Thyroid gland (tissue), 4 donors: ENCODE measurements around the gene CHRND.

ENCODE experiments used
- POLR2A ChIP-seq, 2 donors: fragments of 450-650 bp; IDR thresholded peaks; one replicate each; pipeline ENCODE4 v1.6.1; 2017; ENCODE audit warnings: antibody characterized with exemption in 2 of 2, mild to moderate bottlenecking in 2 of 2, moderate library complexity in 1 of 2
- TF ChIP-seq, protein P1 (sequence below), 6 experiments: fragments of 200-600 bp in 3 of 6; fragments of 450-650 bp in 3 of 6; sonication (generic) in 3 of 6; IDR thresholded peaks; one replicate each; pipeline ENCODE4 v1.5.1; 2016 to 2019; ENCODE audit warnings: antibody characterized with exemption in 6 of 6, mild to moderate bottlenecking in 2 of 6, inconsistent platforms in 1 of 6, moderate library complexity in 1 of 6

DNA sequence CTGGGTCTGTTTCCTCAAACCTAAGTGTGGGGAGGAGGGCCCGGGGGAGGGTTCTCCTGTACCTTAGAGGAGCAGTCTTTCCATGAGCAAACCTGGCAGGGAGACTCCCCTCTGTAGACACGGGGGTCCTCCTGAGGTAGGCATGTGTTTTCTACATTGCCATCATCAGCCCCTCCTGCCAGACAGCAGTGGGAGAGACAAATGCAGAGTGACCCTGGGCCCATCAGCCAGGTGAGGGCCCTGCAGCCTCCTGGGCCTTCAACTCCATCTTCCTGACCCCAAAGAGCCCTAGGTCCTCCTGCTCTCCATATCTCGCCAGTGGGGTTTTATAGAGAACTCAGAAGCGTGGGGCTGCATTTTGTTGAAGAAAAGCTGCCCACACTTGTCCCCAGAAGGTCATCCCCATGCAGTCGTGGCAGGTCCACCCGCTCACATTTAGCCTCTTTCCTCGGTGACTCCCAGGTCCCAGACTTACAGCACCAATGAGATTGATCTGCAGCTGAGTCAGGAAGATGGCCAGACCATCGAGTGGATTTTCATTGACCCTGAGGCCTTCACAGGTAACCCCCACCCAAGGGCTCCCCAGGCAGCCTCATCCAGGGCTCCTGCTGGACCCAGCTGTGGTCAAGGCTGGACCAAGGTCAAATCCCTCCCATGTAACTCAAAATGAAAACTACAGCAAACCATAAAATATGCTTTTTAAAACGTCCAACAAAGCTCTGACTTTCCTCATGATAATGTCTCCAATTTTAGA lies 16.2 kb downstream of the CHRND start:
- TF ChIP-seq, protein P1, sequence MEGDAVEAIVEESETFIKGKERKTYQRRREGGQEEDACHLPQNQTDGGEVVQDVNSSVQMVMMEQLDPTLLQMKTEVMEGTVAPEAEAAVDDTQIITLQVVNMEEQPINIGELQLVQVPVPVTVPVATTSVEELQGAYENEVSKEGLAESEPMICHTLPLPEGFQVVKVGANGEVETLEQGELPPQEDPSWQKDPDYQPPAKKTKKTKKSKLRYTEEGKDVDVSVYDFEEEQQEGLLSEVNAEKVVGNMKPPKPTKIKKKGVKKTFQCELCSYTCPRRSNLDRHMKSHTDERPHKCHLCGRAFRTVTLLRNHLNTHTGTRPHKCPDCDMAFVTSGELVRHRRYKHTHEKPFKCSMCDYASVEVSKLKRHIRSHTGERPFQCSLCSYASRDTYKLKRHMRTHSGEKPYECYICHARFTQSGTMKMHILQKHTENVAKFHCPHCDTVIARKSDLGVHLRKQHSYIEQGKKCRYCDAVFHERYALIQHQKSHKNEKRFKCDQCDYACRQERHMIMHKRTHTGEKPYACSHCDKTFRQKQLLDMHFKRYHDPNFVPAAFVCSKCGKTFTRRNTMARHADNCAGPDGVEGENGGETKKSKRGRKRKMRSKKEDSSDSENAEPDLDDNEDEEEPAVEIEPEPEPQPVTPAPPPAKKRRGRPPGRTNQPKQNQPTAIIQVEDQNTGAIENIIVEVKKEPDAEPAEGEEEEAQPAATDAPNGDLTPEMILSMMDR (IDR thresholded peaks at IDR 0.05): no peak
- TF ChIP-seq POLR2A (IDR thresholded peaks at IDR 0.05): no peak
